ENCODE results near the gene NHSL2.
A peak's percentile ranks its signal among the peaks of the same experiment; 100 is the strongest.

The NHSL2 gene

GRCh38 chrX:72023071-72023470 is 112.4 kb downstream of the NHSL2 start:
- DNase-seq = no peak

- no peak for DNase-seq
Observed at GRCh38 chrX:72025236-72025770, 114.7 kb downstream of the NHSL2 start.

GRCh38 chrX:72026341-72027023 is 115.8 kb downstream of the NHSL2 start:
- no peak for DNase-seq

GRCh38 chrX:72027024-72027913 is 116.6 kb downstream of the NHSL2 start:
- DNase-seq = no peak

DNA sequence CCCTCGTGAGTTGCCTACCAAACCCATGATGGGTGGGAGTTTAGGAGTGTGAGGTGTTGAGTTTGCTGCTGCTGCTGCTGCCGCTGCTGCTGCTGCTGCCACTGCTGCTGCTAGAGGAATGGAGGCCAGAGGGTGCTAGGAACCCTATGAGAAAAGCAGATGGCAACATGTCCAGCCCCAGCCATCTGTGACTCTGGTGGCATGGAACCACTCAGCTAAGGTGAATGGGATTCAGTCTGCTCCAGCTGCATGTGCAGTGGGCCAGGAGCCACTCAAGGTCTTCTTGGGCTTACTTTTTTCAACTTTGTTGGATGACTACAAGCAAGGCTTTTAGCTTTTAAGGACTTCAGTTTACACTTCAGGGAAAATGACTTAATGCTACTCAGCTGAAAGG is 117.3 kb downstream of the NHSL2 start:
- no peak for DNase-seq

DNA sequence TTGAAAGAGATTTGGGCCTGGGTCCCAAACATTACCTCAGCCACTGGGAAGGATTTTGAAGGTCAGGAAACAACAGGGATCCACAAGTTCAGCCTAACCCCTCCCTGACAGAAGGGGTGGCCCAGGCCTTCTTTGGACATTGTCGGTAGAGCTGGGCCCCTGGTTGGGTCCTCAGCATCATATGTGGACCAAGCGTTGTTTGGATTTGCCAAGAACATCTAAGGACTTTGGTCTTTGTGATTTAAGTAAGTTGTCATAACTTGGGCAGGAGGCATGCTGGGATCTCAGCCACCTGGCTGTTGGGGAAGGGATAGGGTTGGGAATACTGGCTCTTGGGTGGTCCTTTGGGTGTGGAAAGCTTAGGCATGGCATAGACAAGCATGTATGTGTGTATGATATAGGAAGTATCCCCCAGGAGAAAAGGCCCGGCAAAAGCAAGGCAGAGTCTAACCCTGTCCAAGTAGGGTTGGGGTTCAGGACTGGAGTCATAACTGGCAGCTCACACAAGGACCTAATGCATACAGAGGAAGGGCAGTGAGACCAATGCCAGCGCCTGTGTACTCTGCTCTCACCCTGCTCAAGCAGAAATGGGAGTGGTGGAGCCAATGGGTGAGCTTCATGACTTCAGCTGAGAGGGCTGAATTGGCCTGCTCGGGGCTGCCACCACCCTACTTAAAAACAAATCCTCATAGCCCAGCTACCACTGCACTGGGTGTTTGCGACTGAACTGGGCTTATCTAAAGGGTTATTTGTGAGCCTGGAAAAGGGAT is 118.2 kb downstream of the NHSL2 start:
- DNase-seq = no peak

DNA sequence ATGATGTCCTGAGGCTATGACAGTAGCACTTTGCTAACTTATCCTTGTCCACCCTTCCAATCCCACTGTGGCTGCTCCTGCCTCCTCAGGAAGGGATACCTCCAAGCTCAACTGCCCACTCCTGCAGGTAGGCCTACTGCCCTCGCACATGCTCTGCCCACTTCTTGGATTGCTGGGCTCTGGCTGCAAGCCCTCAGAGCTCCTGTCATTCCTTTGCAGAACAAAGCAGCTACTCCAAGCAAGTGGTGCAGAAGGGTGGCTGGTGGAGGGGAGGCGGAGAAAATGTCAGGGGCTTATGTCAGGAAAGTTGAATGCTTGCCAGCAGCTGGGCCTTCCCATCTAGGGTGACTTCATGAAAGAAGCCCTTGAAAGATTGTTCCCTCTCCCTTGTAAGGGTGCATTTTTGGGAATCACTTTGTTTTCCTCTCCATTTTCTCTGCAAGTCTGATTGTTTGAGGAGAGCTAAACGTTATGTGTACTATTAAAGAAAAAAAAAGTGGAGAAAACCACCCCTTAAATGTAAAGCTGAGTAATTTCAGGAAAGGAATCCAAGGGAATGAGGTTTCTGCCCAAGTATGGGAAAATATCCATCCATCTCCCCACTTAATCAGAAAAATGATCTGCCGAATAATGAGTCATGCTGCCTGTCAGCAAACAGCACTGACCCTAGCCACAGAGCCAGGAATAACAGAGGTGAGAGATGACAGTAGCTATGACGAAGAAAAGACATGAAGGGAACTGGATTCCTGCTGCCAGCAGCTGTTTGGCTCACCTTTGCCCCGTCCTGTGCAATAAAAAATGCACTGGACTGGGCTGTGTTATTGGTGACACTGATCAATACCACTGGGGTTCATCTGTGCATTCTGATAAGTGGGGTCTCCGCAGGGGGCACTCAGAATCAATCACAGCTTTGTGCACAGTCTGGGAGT is 119.1 kb downstream of the NHSL2 start:
- peak; percentile 86 for DNase-seq

DNA sequence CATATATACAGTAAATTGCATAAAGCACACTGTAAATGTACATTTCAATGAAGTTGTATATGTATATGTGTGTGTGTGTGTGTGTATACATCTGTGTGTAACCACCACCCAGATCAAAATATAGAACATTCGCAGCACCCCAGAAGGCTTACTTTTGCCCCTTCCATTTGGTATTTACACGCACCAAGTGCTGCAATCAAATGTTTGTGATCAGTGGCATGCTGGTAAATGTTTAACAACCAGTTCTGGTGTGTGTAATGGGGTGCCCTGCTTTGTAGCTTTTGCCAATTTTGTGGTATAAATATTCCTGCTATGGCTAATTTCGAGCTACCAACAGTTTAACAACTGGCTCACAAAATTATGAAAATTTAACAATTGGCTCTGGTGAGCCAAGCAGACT is 119.8 kb downstream of the NHSL2 start:
- DNase-seq = no peak

DNA sequence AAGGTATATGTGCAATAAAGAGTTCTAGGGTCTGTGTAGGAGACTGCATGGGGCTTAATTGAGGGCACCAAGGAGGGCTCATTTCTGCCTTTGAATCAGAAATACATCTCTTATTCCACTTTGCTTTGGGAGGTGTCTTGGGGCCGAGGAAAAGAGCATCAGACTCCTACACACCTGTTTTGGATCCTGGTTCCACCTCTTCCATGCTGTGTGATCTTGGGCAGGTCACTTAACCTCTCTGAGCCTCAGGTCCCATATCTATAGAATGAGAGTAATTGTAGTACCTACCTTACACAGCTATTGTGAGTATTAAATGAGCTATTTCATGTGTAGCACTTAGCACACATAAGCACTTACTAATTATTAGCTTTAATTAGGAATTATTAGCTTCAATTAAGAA is 120.5 kb downstream of the NHSL2 start:
- no peak for DNase-seq

- DNase-seq = no peak
Observed at GRCh38 chrX:72031634-72032033, 121.0 kb downstream of the NHSL2 start.

GRCh38 chrX:72037601-72038000 is 127.0 kb downstream of the NHSL2 start:
- DNase-seq = no peak

DNA sequence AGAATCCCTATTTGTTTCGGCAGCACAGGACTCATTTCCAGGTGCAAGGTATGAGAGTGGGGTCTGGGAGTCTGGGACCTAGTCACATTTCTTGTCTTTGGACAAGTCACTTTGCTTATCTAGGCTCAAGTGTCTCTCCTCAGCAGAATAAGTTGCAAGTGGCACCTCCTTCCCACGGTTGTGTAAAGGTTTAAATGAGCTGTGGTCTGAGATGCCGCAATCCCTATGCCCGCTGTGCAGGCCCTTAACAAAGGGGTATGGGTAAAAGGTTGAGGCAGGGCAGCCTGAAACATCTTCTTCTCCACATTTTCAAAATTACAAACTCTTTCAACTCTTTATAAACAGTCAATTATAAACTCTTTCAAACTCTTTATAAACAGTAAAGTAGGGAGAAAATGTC is 127.4 kb downstream of the NHSL2 start:
- DNase-seq = no peak

DNA sequence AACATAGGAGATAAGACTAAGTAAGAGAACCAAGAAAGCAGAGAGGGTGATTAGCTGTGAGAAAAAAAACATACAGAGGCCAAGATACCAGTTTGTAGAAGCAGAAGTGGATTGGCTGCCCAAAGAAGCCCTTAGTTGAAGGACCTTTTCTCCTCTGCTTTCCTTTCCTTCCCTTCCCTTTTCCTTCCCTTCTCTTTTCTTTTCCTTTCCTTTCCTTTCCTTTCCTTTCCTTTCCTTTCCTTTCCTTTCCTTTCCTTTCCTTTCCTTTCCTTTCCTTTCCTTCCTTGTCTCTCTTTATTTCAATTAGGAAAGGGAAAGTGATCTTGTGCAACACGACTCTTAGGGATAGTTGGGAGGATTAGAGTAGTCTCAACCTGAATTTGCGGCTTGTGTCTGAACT is 128.2 kb downstream of the NHSL2 start:
- no peak for DNase-seq

- no peak for DNase-seq
Observed at GRCh38 chrX:72040506-72040905, 129.9 kb downstream of the NHSL2 start.

- DNase-seq = no peak
Observed at GRCh38 chrX:72041176-72041575, 130.5 kb downstream of the NHSL2 start.

DNA sequence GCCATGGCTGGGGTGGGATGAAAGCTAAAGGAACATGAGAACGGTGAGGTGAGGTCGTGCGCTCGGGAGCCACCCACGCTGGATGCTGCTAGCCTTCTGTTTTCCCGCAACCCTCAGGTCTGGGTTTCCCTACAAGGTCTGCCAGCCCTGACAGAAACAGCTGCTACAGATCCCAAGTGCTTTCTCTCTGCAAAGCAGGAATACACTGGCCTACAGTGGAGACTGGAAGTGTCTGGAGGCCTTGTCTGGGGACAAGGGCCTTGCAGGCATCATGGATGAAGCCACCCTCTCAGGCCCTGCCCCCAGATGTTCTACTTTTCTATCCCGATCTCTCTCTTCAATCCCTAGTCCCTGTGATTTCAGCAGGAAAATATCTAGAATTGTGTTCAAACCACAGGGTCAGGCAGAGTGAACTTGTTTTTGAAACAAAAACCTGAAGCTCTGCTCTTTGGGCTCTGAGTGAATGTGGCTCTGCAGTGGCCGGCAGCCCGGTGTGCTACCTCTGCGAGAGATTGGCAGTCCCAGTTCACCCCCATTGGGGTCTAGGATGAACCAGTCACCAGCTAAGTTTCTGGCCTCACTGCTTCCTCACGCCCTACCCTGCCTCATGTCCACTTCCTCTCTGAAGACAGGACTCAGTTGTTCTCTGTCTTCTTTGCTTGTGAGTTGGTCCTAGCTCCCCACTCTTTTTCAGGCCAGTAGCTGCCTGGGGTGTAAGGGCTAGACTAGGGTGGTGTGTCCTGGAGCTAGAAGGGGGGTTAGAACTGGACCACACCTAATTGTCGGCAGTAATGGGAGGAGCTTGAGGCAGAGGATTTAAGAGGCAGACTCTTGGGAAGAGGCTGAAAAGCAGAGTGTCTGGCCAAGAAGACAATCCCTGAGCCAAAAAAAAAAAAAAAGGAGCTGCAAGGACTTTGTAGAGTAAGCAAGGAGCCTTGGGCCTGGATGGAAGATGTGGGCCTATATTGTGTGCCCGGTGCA is 131.5 kb downstream of the NHSL2 start:
- DNase-seq = no peak

DNA sequence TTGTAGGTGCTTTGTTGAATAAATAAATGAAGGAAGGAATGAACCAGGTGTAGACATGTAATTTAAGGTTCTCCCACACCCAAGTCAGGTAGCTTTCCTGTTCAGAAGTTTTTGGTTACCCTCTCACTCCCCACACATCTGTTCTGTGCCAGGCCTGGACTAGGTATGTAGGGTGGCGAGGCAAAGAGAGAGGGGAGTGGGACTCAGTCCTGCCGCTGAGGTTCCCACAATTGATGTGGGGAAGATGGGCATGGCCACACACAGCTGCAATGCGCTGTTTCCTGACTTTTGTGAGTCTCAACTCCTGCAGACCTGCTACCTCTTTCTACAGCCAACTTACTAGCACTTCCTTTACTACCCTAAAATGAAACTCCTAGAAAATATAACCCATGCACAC is 132.2 kb downstream of the NHSL2 start:
- no peak for DNase-seq

DNA sequence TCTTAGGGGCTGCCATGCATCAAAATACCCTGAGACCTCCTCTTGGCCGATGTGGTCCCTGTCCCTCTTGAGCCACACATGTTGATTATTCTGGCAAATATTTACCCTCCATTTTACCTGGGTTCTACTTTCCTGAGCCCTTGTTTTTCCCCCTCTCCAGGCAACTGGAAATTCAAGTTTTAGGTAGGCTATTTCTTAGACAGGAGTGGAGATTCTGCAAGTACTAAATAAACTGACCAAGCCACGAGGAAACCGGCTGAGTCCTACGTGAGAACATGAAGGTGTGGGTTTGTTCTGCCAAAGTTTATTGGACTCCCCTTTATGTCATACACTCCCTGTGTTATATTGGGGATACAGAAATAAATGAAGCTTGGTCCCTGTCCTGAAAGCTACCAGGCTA is 133.0 kb downstream of the NHSL2 start:
- DNase-seq = no peak

DNA sequence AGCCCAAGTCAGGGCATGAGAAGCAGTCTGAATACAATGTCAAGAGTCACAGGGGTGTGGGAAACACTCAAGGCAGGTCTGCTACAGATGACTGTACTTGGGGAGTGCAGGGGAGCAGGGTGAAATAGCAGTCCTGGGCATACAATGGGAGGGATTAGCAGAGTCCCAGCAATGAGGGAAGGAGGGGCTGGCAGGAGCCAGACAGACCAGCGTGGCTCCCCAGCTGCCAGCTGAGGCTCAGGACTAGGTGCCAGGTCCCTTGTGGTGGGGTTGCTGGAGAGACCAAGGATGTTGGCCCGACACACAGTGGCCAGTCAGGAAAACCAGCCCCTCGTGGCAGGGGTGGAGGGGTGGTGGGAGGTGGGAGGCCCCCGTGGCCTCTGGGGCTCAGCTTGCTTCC is 134.5 kb downstream of the NHSL2 start:
- no peak for DNase-seq

DNA sequence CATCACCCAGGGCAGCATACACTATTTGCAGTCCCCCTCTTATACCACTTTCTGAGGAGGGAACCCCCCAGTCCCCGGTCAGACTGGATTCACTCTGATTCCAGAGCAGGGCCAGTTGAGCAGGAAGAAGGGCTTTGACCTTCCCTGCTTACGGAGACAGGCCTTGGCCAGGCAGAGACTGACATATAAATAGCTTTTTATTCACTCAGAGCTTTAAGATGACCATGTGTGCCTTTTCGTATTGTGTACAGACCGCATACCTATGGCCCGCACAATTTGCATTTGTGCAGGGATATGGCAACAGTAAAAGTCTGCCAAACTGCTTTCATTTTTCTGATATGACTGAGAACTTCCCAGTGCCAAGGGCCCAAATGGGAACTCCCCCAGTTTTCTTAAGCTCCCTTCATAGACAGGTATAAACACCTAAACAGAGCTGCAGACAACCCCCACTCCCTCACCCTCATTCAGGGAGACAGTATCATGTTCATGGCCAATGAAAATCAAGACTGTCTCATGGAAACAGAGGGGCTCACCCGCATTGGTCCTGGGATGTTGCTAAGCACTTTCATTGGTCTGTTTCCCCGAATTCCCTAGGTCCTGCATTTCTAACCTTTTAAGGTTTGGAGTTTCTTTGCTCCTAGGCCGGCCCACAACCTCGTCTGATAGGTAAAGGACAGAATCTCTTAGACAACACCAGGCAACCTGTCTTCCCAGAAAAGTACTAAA is 135.1 kb downstream of the NHSL2 start:
- no peak for DNase-seq
